SK-N-SH (cell line): ENCODE measurements around the gene ADAMTS17.

Source experiments
- CTCF ChIP-seq: fragments of 200-600 bp; sonication (generic); IDR thresholded peaks from 2 replicates; pipeline ENCODE4 v1.6.1; 2017; ENCODE audit warnings: antibody characterized with exemption, mild to moderate bottlenecking, moderate library complexity
- JUND ChIP-seq: IDR thresholded peaks from 2 replicates; pipeline ENCODE4 v1.4.0; 2012
- NRF1 ChIP-seq: IDR thresholded peaks from 2 replicates; pipeline ENCODE4 v1.6.1; 2012; ENCODE audit warnings: low read depth, mild to moderate bottlenecking, low read length
- PBX3 ChIP-seq: IDR thresholded peaks from 2 replicates; pipeline ENCODE4; 2012
- POLR2AphosphoS5 ChIP-seq: IDR thresholded peaks from 2 replicates; pipeline ENCODE4 v1.6.1; 2012; ENCODE audit warnings: low read depth, low read length
- REST ChIP-seq: IDR thresholded peaks from 2 replicates; pipeline ENCODE4 v1.6.1; 2012; ENCODE audit warnings: mild to moderate bottlenecking, low read depth, low read length, moderate library complexity
- TAF1 ChIP-seq: IDR thresholded peaks from 2 replicates; pipeline ENCODE4 v1.6.1; 2012; ENCODE audit warnings: low read depth, mild to moderate bottlenecking, low read length, moderate library complexity, borderline replicate concordance
- TCF12 ChIP-seq: IDR thresholded peaks from 2 replicates; pipeline ENCODE4 v1.4.0; 2012
- YY1 ChIP-seq: IDR thresholded peaks from 2 replicates; pipeline ENCODE4 v1.4.0; 2012; ENCODE audit warnings: low read depth, mild to moderate bottlenecking

GRCh38 chr15:100043068-100043641 is 298.6 kb downstream of the ADAMTS17 start:
- TF ChIP-seq CTCF (no peak), YY1 (no peak), TAF1 (no peak), TCF12 (no peak), PBX3 (no peak), NRF1 (no peak), REST (no peak), JUND (no peak), POLR2AphosphoS5 (no peak)
